NCI-H1105 (cell line): ENCODE measurements around the gene LPP.

Experiments used
- DNase-seq: peaks from one replicate; lab custom pipeline; 2025; lab: John Stamatoyannopoulos, UW

The LPP gene

DNA sequence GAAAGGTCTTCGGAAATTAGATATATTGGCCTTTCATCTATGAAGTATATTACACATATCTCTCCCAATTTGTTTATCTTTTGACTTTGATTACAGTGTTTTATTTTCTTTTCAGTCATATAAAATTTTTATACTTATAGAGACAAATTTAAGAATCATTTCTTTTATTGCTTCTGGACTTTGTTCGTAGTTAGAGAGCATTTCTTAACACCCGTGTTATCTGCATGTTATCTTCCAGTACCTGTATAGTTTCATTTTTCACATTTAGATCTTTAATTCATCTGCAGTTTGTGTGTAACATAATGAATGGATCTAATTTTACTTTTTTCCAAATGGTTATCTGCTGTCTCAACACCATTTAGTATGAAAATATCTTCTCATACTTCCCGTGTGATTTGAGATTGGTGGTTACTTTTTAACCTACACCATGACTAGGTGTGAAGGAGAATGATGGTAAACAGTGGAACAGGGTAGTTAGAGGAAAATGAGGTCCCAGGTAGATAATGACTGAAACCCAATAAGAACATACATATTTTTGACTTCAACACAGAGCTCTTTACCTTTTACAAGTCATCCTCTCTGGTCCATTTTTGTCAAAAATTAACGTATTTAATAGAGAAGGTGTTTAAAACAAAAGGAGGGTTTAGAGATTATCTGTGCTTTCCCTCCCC, 99.3 kb downstream of the LPP start:
- DNase-seq, result no peak

DNA sequence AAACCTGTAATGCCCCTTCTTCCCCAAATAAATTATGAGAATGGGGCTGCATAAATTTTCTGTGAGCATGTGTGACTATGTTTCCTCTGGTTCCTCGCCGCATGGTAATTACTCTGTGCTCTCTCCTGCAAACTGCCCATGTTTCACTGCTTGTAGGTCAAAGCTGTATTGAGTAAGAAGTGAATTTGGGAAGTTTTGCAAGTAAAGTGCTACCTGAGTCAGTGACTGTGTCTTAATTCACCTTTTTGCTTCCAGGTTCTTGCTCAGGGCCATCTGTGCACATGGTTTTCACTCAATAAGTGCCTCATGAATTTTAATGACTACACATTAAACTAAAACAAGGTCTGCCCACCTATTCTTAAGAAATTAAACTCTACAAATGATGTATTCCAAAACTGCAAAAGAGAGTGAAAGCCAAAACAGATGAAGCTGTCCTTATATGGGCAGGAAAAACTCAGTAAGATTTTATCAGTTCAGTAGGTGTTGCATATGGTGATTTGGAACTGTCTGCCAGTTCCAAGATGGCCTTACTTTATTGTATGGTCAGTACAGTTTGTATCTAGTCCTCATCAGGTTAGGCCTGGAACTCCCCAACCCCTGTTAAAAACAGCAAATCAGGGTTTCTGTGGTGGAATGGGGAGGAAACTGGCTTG, 100.0 kb downstream of the LPP start:
- no peak for DNase-seq

DNA sequence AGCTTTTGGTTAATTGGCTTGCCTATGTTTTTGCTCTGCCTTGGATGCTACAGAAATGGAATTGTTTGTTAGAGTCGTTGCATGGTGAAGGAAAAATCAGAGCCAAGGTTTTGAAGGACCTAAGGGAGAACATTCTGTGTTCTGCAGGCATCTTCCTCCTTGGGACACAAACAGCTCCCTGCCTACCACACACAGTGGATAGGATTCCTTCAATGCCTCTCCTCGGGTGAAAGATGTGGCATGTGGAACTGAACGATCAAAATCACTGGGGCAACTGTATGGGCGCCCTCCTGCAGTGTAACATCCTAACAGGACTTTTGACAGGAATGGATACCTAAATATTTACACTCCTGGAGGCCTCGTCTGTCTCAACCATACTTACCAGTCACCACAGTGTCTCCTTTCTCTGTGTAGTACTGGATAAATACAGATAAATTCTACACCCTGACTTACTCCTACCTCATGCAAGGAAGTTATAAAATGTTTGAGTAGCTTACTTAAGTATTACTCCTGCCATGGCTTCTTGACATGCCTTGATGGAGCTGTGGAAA, 100.6 kb downstream of the LPP start:
- no peak for DNase-seq

- no peak for DNase-seq
These were observed 101.2 kb downstream of the LPP start for GRCh38 chr3:188255190-188255589.

- no peak for DNase-seq
These were observed 102.8 kb downstream of the LPP start for GRCh38 chr3:188256758-188257157.

DNA sequence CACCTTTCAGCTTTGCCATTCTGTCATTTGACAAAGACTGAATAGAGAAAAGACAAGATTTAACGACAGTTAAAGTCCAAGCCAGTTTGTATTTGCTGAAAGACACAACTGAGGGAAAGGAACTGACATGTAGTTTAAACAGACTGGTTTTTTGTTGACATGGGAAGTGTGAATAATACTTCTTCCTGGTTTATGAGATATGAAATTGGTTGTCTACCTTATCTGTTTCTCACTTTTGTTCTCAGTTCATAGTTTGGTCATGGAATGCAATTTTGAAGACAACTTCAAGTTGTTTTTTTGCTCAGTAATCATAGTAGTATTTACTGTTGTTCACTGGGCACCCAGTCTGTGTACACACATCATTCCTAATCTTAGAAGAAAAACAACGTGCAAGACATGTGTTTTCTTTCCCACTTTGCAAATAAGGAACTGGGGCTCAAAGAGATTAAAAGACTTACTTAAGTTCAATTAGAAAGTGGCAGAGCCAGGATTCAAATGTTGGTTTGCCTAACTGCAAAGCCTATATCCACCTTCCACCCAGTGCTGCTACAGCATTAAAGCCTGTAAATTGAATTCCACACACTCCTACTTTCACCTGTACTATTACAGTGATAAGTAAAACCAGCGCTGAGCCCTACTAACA, 103.5 kb downstream of the LPP start:
- no peak for DNase-seq

- DNase-seq, result no peak
These were observed 105.2 kb downstream of the LPP start for GRCh38 chr3:188259191-188259590.

DNA sequence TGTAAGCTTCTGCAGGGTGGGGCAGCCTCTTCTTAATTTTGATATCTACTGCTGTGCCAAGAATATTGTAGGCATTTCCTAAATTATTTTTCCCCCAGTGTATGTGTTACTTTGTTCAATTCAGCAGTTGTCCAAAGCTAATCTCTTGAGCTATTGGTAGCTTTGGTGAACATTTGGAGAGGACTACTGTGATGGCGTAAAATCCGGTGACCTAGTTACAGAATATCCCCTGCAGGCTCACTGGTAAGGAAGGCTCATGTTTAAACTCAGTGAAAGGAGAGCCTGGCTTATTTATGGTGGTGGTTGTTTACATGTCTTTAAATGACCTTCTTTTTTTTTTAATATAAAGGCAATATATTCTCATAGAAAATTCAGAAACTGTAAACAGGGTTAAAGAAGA, 105.6 kb downstream of the LPP start:
- no peak for DNase-seq

GRCh38 chr3:188261011-188261410, 107.1 kb downstream of the LPP start:
- no peak for DNase-seq

- no peak for DNase-seq
These were observed 108.5 kb downstream of the LPP start for GRCh38 chr3:188262488-188262887.

DNA sequence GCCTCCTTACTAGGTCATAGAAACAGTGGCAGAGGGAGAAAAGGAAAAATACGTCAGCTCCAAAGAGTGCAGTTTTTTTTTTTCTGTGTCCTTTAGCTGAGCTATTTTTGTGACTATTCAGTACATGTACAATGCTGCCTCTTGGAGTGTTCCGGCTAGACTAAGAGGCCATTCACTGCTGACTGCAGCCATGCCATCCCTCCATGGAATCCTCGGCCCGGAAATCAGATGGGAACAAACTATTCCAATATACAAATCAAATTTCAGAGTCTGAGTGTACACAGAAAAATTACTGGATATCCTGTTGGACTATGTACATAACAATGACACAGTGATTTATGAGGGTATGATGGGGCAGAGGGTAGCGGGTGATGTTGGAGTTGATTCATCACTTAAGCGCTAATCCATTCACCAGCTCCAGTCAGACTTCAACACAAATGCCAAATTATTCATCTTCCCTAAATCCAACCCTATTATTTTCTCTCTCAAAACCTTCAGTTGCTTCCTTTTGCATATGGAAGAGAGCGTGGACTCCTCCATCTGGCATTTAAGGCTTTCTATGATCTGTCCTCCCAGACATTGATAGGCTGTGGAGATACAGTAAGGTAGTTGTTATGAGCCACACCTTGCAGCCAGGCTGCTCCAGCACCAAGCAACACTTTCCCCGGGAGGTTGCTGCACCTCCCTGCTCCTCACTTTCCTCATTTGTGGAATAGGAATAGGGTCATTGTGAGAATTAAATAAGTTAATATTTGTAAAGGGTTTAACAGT, 109.1 kb downstream of the LPP start:
- no peak for DNase-seq

DNA sequence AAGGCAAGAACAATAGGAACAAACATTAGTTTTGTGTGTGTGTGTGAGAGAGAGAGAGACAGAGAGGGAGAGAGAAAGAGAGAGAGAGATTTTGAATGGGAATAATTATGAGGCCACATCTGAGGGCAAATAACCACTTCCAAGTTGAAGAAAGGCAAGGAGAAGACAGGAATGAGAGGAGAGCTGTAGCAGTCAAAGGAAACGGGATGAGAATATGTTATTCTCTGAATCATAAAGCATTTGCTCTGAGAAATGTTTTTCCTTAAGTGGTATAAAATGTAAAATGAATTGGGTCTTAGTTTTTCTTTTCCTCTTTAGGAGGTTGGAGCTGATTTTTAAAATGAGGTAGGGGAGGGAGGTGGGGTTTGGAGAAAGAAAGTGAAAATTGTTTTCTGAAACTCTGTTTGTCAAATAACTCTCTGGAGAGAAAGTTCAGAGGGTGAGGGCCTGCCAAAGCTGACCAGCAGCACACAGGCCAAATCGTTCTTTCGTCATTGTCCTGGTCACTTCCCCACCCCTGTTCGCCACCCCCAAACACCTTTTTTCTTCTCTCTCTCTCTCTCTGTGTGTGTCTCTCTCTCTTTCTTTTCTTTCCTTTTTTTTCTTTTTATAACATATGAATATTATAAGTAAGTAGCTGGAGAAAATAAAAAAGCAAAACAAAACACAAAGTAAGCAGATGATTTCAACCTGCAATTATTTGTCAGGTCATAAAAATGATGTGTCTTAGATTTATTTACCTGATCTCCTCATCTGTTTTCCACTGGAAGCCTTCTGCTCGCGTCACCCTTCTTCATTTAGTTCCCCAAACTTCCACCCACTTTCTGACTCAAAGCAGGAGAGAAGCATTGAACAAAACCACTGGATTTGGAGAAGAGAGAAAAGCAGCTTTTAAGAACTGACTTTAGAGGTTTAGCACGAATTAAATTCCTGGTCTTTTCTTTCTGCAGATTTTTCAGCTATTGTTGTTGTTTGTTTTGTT, 110.6 kb downstream of the LPP start:
- no peak for DNase-seq

- no peak for DNase-seq
These were observed 112.8 kb downstream of the LPP start for GRCh38 chr3:188266562-188267274.

- DNase-seq, result no peak
These were observed 113.9 kb downstream of the LPP start for GRCh38 chr3:188267790-188268335.

DNA sequence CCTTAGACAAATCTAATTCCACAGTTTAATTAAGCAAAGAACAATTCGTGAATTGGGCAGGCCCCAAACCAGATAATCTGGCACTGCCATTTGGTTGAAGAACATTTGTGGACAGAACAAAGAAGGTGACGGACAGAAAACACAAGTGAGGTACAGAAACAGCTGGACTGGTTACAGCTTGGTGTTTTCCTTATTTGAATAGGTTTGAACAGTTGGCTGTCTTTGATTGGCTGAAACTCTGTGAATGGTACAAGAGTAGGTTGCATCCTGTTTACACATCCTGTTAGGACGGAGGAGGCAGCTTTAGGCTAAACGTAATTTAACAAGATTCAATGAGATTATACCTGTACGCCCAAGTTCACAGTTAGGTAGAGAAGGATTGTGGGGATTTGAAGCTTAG, 114.4 kb downstream of the LPP start:
- no peak for DNase-seq

DNA sequence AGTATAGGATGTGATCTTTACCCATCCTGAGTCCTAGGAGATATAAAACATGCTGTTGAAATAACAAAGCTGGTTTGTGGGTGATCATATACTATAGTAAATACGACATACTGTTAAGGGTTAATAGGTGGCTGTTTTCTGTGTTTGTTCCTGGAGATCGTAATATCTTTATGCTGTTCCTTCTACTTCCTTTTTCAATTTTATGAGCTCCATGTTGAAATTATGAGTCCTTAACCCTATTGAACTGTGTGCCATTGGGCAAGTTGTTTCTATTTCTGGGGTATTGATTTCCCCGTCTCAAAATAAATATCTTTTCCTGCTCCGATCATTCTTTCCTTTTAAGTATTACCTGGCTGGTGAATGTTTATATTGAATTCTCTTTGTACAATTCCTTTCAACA, 115.1 kb downstream of the LPP start:
- DNase-seq, result no peak

DNA sequence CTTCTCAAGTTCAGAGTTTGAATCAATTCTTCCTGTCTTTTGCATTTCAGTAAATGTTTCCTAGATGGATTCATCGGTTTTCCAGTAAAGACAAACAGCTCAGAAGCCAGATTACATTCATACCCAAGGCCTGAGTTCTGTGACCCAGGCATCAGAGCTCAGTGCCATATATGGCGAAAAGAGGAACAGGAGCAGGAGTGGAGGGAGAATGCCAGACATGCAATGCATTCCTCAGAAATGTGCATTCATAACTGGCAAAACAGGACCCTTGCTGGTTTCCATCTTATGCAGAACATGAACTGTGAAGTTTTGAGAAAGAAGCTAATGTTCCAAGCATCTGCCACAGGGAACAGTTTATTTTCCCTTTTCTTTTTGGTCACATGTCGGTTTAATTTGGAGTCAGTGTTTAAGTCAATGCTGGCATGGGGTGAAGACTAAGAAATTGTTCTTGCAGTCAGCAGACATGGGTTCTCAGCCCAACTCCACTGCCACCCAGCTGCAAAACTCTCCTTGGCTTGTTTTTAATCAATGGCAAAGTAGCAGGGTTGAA, 116.5 kb downstream of the LPP start:
- no peak for DNase-seq

GRCh38 chr3:188271226-188271914, 117.4 kb downstream of the LPP start:
- no peak for DNase-seq
